PC-3 (cell line): ENCODE measurements around the gene TMOD2. TPM values are rescaled to one million over a fixed set of nuclear protein-coding genes. Genes with fewer than 3 reads are reported as not detected.

ENCODE experiments used
- ATAC-seq: fragments of 200-7000 bp; cut with Tn5 transposase; 2 replicates; pipeline ENCODE4 v1.9.1; 2020; ENCODE audit warnings: mild to moderate bottlenecking, moderate library complexity
- BruUV-seq: library from RNA; stranded (reverse); fragments of 400-500 nt; replicated peaks from 2 replicates; lab custom pipeline; 2021; lab: Mats Ljungman, UMichigan
- CTCF ChIA-PET: fragments of 300-600 bp; sonication (Branson Sonifier 250); formaldehyde crosslinking; loops from one replicate; lab custom pipeline; 2022; ENCODE audit warnings: antibody characterized with exemption; lab: Charles Lee
- POLR2A ChIA-PET: fragments of 300-600 bp; sonication (Branson Sonifier 250); formaldehyde crosslinking; loops from one replicate; lab custom pipeline; 2022; ENCODE audit warnings: antibody characterized with exemption; ENCODE audit not compliant: unreplicated experiment; lab: Charles Lee
- DNase-seq: peaks from one replicate; pipeline ENCODE4 v3.0.0-alpha.2; 2015
- H2AFZ ChIP-seq: fragments of 300-600 bp; sonication (generic); 2 replicates; pipeline ENCODE4 v1.6.0; 2016; ENCODE audit warnings: antibody characterized with exemption, low read length
- H3F3A ChIP-seq: fragments of 300-600 bp; sonication (generic); one replicate; pipeline ENCODE4 v1.6.0; 2017; ENCODE audit warnings: antibody characterized with exemption, low read length, control low read depth, mild to moderate bottlenecking; ENCODE audit not compliant: unreplicated experiment
- H3K27ac ChIP-seq: fragments of 300-600 bp; sonication (generic); 2 replicates; pipeline ENCODE4 v1.5.1; 2016; ENCODE audit warnings: mild to moderate bottlenecking, low read length
- H3K27me3 ChIP-seq: fragments of 300-600 bp; sonication (generic); 2 replicates; pipeline ENCODE4 v1.6.1; 2016; ENCODE audit warnings: low read length, mixed read lengths
- H3K36me3 ChIP-seq: fragments of 300-600 bp; sonication (generic); 2 replicates; pipeline ENCODE4 v1.6.1; 2016; ENCODE audit warnings: low read depth, mixed run types, low read length, mixed read lengths
- H3K4me1 ChIP-seq: fragments of 300-600 bp; sonication (generic); 2 replicates; pipeline ENCODE4 v1.5.1; 2016; ENCODE audit warnings: low read length; ENCODE audit not compliant: insufficient read depth
- H3K4me2 ChIP-seq: fragments of 300-600 bp; sonication (generic); 2 replicates; pipeline ENCODE4 v1.6.0; 2016; ENCODE audit warnings: low read length
- H3K4me3 ChIP-seq: fragments of 300-600 bp; sonication (generic); 2 replicates; pipeline ENCODE4 v1.5.1; 2016; ENCODE audit warnings: mild to moderate bottlenecking, low read length, mixed read lengths
- H3K79me2 ChIP-seq: fragments of 300-600 bp; sonication (generic); 2 replicates; pipeline ENCODE4 v1.6.1; 2017; ENCODE audit warnings: low read length, mixed read lengths
- H3K9ac ChIP-seq: fragments of 300-600 bp; sonication (generic); 2 replicates; pipeline ENCODE4 v1.6.0; 2016; ENCODE audit warnings: mild to moderate bottlenecking, low read length
- H3K9me2 ChIP-seq: fragments of 300-600 bp; sonication (generic); replicated peaks from 2 replicates; pipeline ENCODE4 v1.6.1; 2016; ENCODE audit warnings: mixed run types, low read length, mixed read lengths
- H3K9me3 ChIP-seq: fragments of 300-600 bp; sonication (generic); 2 replicates; pipeline ENCODE4 v1.6.1; 2016; ENCODE audit warnings: low read length, mixed read lengths
- H4K20me1 ChIP-seq: fragments of 300-600 bp; sonication (generic); 2 replicates; pipeline ENCODE4 v1.6.1; 2016; ENCODE audit warnings: low read length, mixed read lengths
- CTCF ChIP-seq: fragments of 300-600 bp; sonication (generic); conservative IDR thresholded peaks from 2 replicates; pipeline ENCODE4 v1.5.1; 2017; ENCODE audit warnings: antibody characterized with exemption, low read depth, mild to moderate bottlenecking, low read length
- EZH2 ChIP-seq: fragments of 300-600 bp; sonication (generic); IDR thresholded peaks from one replicate; pipeline ENCODE4 v1.6.1; 2017; ENCODE audit warnings: antibody characterized with exemption, mild to moderate bottlenecking, low read length; ENCODE audit not compliant: unreplicated experiment
- EZH2phosphoT487 ChIP-seq: fragments of 300-600 bp; sonication (generic); IDR thresholded peaks from 2 replicates; pipeline ENCODE4 v1.6.1; 2018; ENCODE audit warnings: mild to moderate bottlenecking, antibody characterized with exemption, low read length, borderline replicate concordance
- intact Hi-C: fragments of 100-400 bp; cut with micrococcal nuclease; formaldehyde crosslinking; loops from 2 replicates; pipeline ENCODE4 v1.9.0; 2023
- total RNA-seq: library from RNA; depleted of rRNA; stranded (reverse); fragments of >200 nt; gene quantifications from 2 replicates; pipeline ENCODE4 v1.2.3, GENCODE V29; 2014

TMOD2 gene
- total RNA-seq, 1 experiment from 2014 or later, result 0.95 TPM

- Histone ChIP-seq H3K27me3 (no peaks in the 10 kb centered on the region), H3K4me3 (no peak overlapping the region), H3K79me2 (no peaks in the 10 kb centered on the region), H3K9me2 (no peaks in the 10 kb centered on the region), H3K4me1 (no peaks in the 10 kb centered on the region), H3K9me3 (no peaks in the 10 kb centered on the region), H4K20me1 (no peaks in the 10 kb centered on the region), H3F3A (no peaks in the 10 kb centered on the region), H3K4me2 (no peak overlapping the region), H3K27ac (no peak overlapping the region), H3K36me3 (no peaks in the 10 kb centered on the region), H2AFZ (no peak overlapping the region), H3K9ac (no peak overlapping the region)
- intact Hi-C loops, result no loop called here
- ATAC-seq (no peak), DNase-seq (no peak)
- no TSS peak for BruUV-seq
- TF ChIP-seq EZH2, result no peak
- TF ChIP-seq CTCF, result no peak
- no peak for TF ChIP-seq EZH2phosphoT487
- ChIA-PET POLR2A (no interaction called here), CTCF (no interaction called here)
These were observed 32.7 kb upstream of the TMOD2 start for GRCh38 chr15:51718746-51719145.

GRCh38 chr15:51720201-51720995, 31.0 kb upstream of the TMOD2 start:
- Histone ChIP-seq H3K4me3 (no peak overlapping the region), H3K36me3 (no peaks in the 10 kb centered on the region), H3K9ac (no peak overlapping the region), H3K9me3 (no peaks in the 10 kb centered on the region), H4K20me1 (no peaks in the 10 kb centered on the region), H3K27me3 (no peaks in the 10 kb centered on the region), H3K4me1 (no peaks in the 10 kb centered on the region), H2AFZ (no peak overlapping the region), H3K27ac (no peak overlapping the region), H3F3A (no peaks in the 10 kb centered on the region), H3K4me2 (no peak overlapping the region), H3K9me2 (no peaks in the 10 kb centered on the region), H3K79me2 (no peaks in the 10 kb centered on the region)
- no TSS peak for BruUV-seq
- no peak for ATAC-seq
- no peak for DNase-seq
- TF ChIP-seq EZH2phosphoT487 (no peak), EZH2 (no peak), CTCF (no peak)
- intact Hi-C loops, result no loop called here
- ChIA-PET POLR2A (no interaction called here), CTCF (no interaction called here)

- H3K27me3 ChIP-seq, result no peaks in the 10 kb centered on the region
- H3K4me3 ChIP-seq, result no peak overlapping the region
- H4K20me1 ChIP-seq, result no peaks in the 10 kb centered on the region
- ATAC-seq, result no peak
- ChIA-PET POLR2A (no interaction called here), CTCF (no interaction called here)
- H2AFZ ChIP-seq, result no peak overlapping the region
- H3F3A ChIP-seq, result no peaks in the 10 kb centered on the region
- DNase-seq, result no peak
- H3K9me3 ChIP-seq, result no peaks in the 10 kb centered on the region
- H3K36me3 ChIP-seq, result no peaks in the 10 kb centered on the region
- no peak overlapping the region for H3K27ac ChIP-seq
- no peaks in the 10 kb centered on the region for H3K9me2 ChIP-seq
- intact Hi-C loops, result no loop called here
- H3K79me2 ChIP-seq, result no peaks in the 10 kb centered on the region
- no peak overlapping the region for H3K9ac ChIP-seq
- TF ChIP-seq EZH2phosphoT487 (no peak), CTCF (no peak), EZH2 (no peak)
- no peak overlapping the region for H3K4me2 ChIP-seq
- no TSS peak for BruUV-seq
- peaks cover 5% of the 10 kb centered on the region for H3K4me1 ChIP-seq
These were observed 30.0 kb upstream of the TMOD2 start for GRCh38 chr15:51721199-51721960.
